Skeletal muscle cell (primary cell): Measurements from ENCODE around the gene ANKRD12.
A peak's percentile ranks its signal among the peaks of the same experiment; 100 is the strongest.
"Not testable (repeated sequence)": the region's sequence is repeated elsewhere in the genome, so short reads cannot be mapped to it uniquely, and the experiment has no call there.

Source experiments
- DNase-seq: peaks from one replicate; pipeline ENCODE4 v3.0.0-alpha.2; 2010; ENCODE audit warnings: low read depth
- H3K4me3 ChIP-seq: 2 replicates; pipeline ENCODE4 v1.5.1; 2011; ENCODE audit warnings: low read depth, mild to moderate bottlenecking, control low read depth, low read length, moderate library complexity

ANKRD12 gene

DNA sequence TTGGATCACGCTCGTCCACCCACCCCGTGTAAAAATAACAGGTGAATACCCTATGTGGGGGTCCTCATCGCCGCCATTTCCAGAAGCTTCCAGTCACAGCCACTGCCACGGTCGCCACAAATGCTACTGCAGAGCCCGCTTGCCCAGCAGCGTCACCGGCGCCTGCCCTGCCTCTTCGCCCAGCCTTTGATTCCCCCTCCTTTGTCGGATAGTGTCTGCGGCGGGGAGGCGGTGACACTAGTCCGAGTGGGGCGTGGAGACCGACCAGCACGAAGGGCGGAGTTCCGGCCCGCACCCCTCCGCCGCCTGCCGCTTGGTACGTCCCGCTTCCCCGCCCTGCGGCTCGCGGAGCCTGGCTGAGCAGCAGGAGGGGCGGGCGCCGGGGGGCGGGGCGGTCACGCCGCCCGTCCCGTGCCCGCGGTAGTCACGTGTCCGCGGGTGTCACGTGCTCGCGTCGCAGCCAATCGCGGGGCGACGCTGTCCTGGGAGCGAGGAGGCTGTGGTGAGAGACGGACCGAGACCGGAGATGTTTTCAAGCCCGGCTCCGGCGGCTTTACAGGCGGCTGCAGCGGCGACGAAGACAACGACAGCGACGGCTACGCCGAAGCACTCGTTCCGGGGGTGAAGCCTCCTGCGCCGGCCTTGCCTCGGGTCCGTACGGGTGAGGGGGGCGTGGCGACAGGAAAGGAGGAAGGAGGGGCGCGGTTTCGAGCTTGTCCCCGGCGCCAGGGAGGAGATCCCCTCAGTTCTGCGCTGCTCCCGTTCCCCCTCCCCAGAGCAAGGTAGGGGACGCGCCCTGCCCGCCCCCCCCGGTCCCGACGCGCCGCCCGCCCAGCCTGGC, at the start of gene ANKRD12:
TSS of gene ANKRD12 (plus strand) at position 467 of the 841 bp plus-strand sequence. CDS start 45,652 bp downstream, outside the sequence.
- DNase-seq = peak; percentile 93
- peak within 1 kb of the TSS; percentile 82 for H3K4me3 ChIP-seq

DNA sequence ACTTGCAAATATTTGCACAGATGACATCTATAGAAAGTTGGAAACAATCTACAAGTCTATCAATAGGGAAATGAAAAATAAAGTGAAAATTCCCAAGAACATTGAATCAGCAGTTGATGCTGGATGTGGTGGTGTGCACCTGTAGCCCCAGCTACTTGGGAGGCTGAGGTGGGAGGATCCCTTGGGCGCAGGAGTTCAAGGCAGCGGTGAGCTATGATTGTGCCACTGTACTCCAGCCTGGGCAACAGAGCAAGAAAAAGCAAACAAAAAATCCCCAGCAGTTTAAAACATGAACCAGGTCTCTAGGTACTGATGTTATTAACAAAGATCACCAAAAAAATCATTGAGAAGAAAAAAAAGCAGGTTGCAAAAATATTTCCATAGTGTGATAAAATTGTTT, 49.4 kb upstream of the ANKRD12 start:
- no peak for DNase-seq
- H3K4me3 ChIP-seq = no peak overlapping the region

DNA sequence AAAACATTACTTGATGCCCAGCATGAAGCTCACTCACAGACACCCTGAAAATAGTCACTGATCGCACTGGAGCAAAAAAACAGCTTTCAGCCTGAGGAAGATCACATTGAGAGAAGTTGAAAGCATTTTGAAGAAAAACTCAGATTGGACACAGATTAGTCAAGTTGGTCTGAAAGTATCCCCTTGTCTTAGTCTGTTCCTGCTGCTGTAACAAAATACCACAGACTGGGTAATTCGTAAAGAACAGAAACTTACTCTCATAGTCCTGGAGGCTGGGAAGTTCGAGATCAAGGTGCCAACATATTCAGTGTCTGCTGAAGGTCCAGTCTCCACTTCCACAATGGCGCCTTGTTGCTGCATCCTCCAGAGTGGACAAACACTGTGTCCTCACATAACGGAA, 48.3 kb upstream of the ANKRD12 start:
- DNase-seq = no peak
- no peak overlapping the region for H3K4me3 ChIP-seq

DNA sequence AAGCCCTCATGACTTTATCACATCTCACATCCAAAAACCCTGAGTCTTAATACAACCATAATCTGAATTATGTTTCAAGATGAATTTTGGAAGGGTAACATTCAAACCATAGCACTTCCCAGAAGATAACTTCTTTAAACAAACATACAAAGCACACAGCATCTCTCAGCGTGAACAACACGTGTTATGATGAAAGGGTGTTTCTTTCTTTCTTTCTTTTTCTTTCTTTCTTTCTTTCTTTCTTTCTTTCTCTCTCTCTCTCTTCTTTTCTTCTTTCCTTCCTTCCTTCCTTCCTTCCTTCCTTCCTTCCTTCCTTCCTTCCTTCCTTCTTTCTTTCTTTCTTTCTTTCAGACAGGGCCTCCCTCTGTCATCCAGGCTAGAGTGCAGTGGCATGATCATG, 47.9 kb upstream of the ANKRD12 start:
- H3K4me3 ChIP-seq, DNase-seq: not testable (repeated sequence)

DNA sequence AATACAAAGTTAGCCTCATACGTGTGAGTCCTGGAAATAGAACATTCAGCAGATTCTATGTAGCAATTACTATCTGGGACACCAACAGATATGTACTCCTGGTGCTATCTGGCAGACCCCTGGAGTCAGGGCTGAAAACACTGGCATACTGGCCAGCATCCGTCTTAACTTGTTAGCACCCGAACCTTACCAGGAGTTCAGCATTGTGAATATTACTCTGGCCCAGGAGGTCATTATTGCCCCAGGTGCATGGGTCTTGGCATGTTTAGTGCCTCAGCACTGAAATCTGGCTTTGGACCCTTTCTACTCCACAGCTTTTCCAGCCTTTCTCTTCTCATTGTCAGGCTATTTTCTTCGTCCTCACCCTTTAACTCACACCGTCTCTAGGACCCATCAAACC, 46.0 kb upstream of the ANKRD12 start:
- DNase-seq = no peak
- no peak overlapping the region for H3K4me3 ChIP-seq

DNA sequence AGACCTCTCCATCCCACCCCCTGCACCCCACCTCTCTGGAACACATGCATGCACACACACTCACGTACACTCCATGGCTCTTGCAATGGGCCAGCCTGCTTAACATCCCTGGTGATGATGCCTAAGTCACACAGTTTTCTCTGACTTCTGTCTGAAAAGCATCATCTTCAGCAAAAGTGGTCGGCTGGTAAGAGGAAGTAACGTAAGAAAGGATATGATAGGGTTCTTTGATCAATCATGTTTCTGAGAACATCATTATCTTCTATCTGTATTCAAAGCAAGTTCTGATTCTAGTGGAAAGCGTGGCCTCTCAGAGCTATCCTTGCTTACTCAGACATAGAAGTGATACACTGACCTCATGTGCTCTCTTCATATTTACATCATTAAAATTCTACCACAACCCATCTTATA, 45.5 kb upstream of the ANKRD12 start:
- no peak overlapping the region for H3K4me3 ChIP-seq

DNA sequence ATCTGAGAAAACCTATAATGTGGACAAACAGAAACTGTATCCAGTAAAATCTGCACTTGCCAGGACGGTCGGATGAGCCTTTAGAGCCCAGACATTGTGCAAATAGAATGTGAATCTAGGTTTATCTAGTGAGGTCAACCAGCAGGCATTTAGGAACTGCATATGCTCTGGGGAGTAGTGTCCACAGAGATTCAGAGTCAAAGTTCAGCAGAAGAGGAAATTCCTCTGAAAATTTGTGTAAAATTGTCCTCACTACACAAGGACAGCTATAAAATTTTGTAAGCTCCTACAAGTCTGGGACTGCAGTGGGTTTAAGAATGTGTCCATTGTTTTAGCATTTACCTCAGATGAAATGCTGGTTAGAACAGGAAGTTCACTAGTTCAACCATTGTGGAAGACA, 43.9 kb upstream of the ANKRD12 start:
- no peak overlapping the region for H3K4me3 ChIP-seq
- DNase-seq = no peak

More for the DNA sequence above, 45.5 kb upstream of the ANKRD12 start:
- DNase-seq = no peak

DNA sequence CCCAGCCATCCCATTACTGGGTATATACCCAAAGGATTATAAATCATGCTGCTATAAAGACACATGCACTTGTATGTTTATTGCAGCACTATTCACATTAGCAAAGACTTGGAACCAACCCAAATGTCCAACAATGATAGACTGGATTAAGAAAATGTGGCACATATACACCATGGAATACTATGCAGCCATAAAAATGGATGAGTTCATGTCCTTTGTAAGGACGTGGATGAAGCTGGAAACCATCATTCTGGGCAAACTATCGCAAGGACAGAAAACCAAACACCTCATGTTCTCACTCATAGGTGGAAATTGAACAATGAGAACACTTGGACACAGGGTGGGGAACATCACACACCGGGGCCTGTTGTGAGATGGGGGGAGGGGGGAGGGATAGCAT, 43.5 kb upstream of the ANKRD12 start:
- H3K4me3 ChIP-seq, DNase-seq: not testable (repeated sequence)

DNA sequence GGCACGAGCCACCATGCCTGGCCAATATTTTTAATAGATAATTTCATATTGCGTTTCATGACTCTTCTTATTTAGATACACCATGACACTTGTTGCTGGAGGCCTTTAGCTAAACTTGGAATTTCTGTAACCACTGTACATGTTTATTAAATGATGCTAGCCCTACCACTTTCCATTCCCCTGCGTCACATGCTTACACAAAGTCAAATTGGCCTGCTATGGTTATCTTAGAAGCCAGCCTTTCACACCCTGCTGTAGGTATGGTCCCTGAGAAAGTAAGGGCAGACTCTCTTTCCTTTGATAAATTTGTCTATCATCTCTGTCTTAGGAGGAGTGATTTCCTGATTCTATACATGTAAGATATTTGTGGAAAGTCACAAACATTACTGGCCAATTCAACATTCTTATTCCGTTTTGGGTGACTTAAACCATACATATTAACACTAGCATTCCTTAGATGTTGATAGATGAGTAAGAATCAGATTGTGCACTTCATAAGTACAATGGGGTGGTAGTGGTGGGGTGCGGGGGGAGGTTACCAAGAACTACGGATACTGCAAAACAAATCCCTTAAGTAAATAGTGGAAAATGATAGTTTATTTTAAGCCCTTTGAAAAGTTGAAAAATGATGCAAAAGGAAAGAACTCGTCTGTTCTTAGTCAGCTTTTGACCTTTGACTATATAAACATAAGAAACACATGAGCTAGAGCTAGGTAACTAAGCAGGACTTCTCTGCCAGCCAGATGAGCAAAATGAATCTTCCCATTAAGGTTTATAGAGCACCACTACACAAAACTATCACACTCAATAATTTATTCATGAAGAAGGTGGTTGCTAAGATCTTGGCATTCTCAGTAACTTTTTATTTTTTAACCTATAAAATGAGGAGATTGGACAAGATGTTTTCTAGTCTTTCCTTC, 42.0 kb upstream of the ANKRD12 start:
- H3K4me3 ChIP-seq = no peak overlapping the region
- peak; percentile 60 for DNase-seq

DNA sequence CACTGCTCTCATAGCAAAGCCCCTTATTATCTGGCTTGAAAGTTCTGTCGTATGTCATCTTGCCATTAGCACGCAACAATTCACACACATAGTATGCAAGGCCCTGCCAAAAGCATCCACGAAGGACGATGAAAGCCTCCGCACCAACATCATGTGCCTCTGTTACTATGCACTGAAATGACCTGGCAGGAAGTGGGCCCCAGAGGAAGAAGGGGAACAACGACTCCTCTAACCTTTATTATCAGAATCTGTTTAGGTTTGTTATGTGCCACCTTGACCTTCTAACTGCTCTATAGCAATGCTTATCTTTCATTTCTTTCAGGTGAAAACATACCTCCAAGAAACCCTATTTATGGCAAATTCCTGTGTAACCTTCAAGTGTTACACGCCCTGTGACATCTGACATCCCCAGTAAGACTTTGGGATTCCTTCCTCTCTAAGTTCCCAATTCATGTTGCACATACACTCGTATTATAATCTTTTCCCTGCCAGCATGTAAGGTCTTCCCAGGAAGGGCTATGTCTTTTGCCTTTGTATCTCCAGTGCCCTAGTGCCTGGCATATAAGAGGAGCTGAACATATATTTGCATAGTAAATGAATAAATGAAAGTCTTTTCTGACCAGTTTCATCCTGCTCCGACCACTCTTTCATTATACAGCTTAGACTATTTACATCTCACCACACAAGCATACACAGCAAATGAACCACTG, 41.1 kb upstream of the ANKRD12 start:
- DNase-seq = no peak
- H3K4me3 ChIP-seq = no peak overlapping the region

DNA sequence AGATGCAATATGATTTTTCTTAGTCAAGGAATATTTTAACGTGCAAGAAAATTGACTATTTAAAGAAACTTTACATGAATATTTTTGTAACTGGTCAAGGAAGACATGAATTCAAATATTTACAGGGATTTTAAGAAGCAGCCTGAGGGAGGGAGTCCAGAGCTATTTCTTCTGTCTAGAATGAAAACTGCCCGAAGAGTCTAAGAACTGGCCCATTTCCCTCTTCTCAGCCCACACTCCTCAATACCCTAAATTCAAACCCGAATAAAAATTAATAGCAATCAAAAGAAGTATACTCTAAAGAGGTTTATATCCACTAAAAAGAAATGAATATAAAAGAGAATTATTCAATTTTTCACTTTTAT, 40.6 kb upstream of the ANKRD12 start:
- H3K4me3 ChIP-seq = no peak overlapping the region
- no peak for DNase-seq

DNA sequence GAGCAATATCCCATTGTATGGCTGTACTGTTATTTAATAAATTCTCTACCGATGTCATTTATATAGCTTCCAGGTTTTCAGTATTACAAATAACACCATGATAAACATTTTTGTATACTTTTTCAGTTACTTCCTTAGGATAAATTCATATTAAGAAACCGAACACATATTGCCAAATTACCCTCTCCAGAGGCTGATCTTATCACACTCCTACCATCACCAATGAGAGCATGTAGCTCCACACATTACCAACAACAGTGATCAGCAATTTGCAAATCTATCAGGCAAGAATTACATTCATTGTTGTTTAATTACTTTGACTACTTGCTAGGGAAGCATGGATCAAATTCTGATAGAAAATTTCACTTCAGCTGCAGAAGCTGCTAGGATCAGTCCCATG, 39.9 kb upstream of the ANKRD12 start:
- DNase-seq = no peak
- H3K4me3 ChIP-seq = no peak overlapping the region

DNA sequence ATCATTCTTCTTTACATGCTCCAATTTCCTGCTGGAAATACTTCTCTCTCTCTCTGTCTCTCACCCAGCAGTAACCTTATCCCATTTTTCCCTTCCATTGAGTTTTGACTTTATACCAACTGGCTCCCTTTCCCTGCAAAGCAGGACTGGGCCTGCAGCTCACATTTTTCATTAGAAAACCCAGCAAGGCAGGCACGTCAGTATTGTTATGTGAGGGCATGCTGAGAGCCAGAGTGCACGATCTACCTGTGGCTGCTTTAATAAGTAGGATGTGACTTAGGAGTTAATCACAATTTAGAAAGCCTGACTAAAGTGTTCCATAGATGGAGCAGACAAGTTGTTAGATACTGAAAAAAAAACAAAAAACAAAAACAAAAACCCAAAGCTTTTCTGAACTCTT, 39.2 kb upstream of the ANKRD12 start:
- no peak for DNase-seq
- H3K4me3 ChIP-seq = no peak overlapping the region

DNA sequence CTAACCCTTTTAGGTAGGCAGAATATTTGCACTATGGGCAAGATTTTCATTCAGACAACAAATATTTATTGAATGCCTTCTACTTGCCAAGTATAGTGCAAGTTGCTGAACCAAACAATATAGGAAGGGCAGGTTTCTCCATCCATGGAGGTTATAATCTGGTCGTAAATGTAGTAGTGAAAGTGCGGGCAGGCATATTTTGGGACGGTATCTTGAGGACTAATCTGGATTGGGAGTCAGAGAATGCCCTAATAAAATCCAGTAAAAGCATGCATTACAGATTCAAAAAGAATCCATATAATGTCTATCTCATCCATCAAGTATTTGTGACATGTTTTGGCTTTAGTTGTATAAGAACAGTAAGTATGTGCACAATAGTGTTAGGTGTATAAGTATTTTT, 35.8 kb upstream of the ANKRD12 start:
- DNase-seq = no peak
- no peak overlapping the region for H3K4me3 ChIP-seq

DNA sequence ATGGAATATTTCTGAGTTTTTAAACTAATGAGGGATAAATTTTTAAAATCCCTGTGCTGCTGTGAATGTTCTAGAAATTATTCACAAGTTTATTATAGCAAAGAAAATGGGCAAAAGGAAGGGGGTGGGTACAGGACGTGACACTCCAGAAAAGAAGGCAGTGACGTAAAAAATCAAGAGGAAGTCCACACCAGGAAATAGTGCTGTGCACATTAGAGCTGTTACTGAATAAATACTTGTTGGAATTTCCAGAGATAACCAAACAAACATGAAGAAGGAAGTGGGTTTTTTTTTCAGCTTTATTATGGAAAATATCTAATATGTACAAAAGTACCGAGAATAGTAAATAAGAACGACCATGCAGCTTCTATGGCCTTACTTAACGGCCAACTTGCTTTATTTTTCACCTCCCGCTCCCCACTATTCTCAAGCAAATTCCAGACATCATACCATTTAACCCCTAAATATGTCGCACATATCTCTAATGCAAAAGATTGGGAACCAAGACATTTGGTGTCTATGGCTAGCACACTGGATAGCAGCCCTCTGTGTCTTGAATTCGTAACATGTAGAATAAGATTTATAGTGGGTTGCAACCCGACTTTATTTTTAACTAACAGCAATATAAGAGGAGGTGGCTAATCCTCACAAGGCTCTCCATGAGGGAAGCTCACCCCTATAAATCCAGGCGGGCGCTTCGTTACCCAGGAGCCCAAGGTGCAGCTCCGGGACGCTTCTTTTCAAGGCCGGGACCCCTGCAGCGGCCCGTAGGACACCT, 34.7 kb upstream of the ANKRD12 start:
- H3K4me3 ChIP-seq = peak overlapping the region; percentile 75
- peak; percentile 37 for DNase-seq

DNA sequence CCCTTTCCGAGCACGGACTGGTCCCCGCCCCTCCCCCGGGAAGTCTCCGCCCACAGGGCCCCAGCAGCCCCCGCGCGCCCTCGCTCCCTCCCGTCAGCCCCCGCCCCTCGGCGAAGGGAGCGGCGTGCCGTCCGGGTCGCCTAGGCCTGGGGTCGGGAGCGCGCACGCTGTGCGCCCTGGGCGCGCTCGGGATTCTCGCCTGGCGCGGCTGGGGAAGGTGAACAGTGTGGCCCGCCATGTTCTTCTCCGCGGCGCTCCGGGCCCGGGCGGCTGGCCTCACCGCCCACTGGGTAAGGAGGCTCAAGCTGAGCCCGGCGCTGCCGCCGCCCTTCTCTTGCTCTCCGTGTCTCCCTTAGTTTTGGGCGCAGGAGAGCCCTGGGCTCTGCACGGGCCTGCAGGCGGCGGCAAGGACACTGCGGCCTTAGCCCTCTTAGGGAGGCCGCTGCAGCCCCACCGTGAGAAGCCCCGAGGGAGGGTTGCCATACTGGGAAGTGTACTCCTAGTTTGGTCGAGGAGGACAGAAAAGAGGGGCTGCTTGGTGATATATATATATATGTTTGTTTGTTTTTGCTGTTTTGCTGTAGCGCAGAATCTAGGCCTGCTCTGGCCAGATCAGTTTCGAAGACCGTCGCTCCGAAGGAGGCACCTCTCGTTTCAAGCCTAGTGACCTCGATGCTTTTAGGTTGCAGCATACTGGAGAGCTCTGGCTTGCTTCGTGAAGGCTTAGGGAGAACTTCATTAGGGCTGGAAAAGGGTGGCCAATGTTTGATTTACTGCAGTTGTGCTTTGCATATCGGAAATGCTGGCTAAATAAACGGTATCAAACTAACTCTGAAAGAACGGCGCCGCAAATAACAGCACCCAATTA, 33.8 kb upstream of the ANKRD12 start, which contains the start of gene NDUFV2:
TSS of gene NDUFV2 (plus strand) at position 192 of the 868 bp plus-strand sequence. CDS start at position 237, 45 bp downstream.
- peak; percentile 88 for DNase-seq
- peak within 1 kb of the TSS; percentile 75 for H3K4me3 ChIP-seq

DNA sequence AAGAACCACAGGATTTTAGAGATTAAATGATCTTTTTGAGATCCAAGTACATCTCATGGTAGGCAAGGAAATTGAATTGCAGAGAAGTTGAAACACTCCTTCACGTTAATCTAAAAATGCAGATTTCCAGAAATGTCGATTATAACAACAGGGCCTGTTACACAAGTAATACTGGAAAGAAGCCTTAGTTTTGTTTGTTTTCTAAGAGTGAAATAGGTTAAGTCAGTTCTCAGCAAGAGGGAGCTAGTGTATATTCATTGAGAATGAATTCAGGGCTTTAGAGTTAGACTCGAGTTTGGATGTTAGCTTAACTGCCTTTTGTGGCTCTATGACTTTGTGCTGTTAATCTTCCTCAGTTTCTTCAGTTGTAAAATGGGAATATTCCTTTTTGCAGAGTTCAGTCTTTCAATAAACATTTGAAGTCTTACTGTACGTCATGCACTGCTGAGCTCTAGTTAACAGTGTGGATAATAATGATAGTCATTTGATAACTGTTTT, 33.2 kb upstream of the ANKRD12 start:
- no peak for DNase-seq

More for the DNA sequence above, 33.2 kb upstream of the ANKRD12 start:
- H3K4me3 ChIP-seq = peak overlapping the region; percentile 75
